ENCODE data around the gene NR6A1. TPM values are rescaled to one million over a fixed set of nuclear protein-coding genes. Genes with fewer than 3 reads are reported as not detected.

NR6A1 gene
- total RNA-seq, 2 experiments from 2014 or later: 17.5 to 23.0 TPM

DNA sequence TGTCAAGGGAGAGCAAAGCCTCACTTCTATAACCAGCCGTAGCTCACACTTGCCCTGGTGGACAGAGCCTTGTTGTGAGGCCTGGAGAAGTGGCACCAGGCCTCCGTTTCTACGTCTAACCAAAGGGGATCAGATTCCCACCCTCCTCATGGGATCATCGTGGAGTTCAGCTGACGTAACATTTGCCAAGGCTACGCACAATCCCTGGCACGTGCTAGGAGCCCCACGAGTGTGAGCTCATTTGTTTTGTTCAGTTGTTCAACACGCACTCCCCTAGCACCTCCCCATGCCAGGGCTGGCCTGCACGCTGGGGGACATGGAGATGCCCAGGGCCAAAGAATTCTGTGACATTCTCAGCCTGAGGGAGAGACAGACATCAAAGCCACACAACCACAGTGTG is 297.8 kb downstream of the NR6A1 start:
- intact Hi-C loops (cut with micrococcal nuclease; ENCODE audit: unreplicated experiment): no loop called here
- H3K4me2 ChIP-seq (ENCODE audit: low read length): no peak overlapping the region
- no peaks in the 10 kb centered on the region for H3K79me2 ChIP-seq (ENCODE audit: insufficient read depth, low read depth, low read length)
- no TSS peak for BruUV-seq (replicated peaks)
- no peak for DNase-seq (ENCODE audit: low spot score)
- H3K4me1 ChIP-seq (ENCODE audit: insufficient read depth, low read length, poor library complexity, severe bottlenecking): peaks cover 9% of the 10 kb centered on the region
- ChIA-PET CTCF (ENCODE audit: unreplicated experiment) (no interaction called here), POLR2A (interaction anchor here (0.7 kb wide), 1 partner anchor 1903 kb away, joined by 5 read pairs; no protein-coding TSS in a partner anchor)
- H3K9me3 ChIP-seq (ENCODE audit: low read length): no peaks in the 10 kb centered on the region
- H3K9me2 ChIP-seq (ENCODE audit: insufficient read depth, low read length): no peaks in the 10 kb centered on the region
- no peak overlapping the region for H3K4me3 ChIP-seq (ENCODE audit: low read depth, low read length, poor library complexity, severe bottlenecking)
- TF ChIP-seq EZH2phosphoT487 (IDR thresholded peaks at IDR 0.05; ENCODE audit: borderline replicate concordance, low read depth, low read length): no peak
- TF ChIP-seq, protein P1, sequence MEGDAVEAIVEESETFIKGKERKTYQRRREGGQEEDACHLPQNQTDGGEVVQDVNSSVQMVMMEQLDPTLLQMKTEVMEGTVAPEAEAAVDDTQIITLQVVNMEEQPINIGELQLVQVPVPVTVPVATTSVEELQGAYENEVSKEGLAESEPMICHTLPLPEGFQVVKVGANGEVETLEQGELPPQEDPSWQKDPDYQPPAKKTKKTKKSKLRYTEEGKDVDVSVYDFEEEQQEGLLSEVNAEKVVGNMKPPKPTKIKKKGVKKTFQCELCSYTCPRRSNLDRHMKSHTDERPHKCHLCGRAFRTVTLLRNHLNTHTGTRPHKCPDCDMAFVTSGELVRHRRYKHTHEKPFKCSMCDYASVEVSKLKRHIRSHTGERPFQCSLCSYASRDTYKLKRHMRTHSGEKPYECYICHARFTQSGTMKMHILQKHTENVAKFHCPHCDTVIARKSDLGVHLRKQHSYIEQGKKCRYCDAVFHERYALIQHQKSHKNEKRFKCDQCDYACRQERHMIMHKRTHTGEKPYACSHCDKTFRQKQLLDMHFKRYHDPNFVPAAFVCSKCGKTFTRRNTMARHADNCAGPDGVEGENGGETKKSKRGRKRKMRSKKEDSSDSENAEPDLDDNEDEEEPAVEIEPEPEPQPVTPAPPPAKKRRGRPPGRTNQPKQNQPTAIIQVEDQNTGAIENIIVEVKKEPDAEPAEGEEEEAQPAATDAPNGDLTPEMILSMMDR (conservative IDR thresholded peaks at IDR 0.05; ENCODE audit: low read length): no peak
- no peak overlapping the region for H2AFZ ChIP-seq (ENCODE audit: low read length)
- H3K36me3 ChIP-seq (ENCODE audit: insufficient read depth, low read length): no peaks in the 10 kb centered on the region
- H3K27ac ChIP-seq (ENCODE audit: low read depth, low read length, poor library complexity, severe bottlenecking): no peak overlapping the region
- H4K20me1 ChIP-seq (ENCODE audit: insufficient read depth, low read length): no peaks in the 10 kb centered on the region

DNA sequence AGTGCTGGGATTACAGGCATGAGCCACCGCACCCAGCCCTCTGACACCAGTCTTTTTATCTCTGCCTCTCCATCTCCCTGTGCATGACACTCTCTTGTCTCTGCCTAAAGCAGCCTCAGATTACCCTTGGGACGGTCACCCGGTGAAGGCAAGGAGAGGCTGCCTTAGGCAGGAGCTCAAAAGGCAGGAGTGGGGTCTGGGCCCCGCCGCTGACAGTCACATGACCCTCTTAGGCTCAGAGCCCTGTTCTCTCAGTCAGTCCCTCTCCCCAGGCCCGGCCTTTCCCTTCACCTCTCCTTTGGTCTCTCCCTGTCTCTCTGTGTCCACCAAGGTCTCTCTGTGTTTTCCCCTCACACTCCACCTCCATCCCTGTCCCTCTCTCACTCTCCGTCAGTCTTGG is 298.3 kb downstream of the NR6A1 start:
- Histone ChIP-seq H3K4me2 (ENCODE audit: low read length) (no peak overlapping the region), H3K27ac (ENCODE audit: low read depth, low read length, poor library complexity, severe bottlenecking) (no peak overlapping the region), H4K20me1 (ENCODE audit: insufficient read depth, low read length) (no peaks in the 10 kb centered on the region), H3K4me1 (ENCODE audit: insufficient read depth, low read length, poor library complexity, severe bottlenecking) (peaks cover 9% of the 10 kb centered on the region), H3K4me3 (ENCODE audit: low read depth, low read length, poor library complexity, severe bottlenecking) (no peak overlapping the region), H3K9me3 (ENCODE audit: low read length) (no peaks in the 10 kb centered on the region), H3K9me2 (ENCODE audit: insufficient read depth, low read length) (no peaks in the 10 kb centered on the region), H3K36me3 (ENCODE audit: insufficient read depth, low read length) (no peaks in the 10 kb centered on the region), H3K79me2 (ENCODE audit: insufficient read depth, low read depth, low read length) (no peaks in the 10 kb centered on the region), H2AFZ (ENCODE audit: low read length) (no peak overlapping the region)
- no peak for TF ChIP-seq EZH2phosphoT487 (IDR thresholded peaks at IDR 0.05; ENCODE audit: borderline replicate concordance, low read depth, low read length)
- TF ChIP-seq, protein P1 (conservative IDR thresholded peaks at IDR 0.05; ENCODE audit: low read length): no peak
- intact Hi-C loops (cut with micrococcal nuclease; ENCODE audit: unreplicated experiment): no loop called here
- ChIA-PET POLR2A (no interaction called here), CTCF (ENCODE audit: unreplicated experiment) (no interaction called here)
- no peak for DNase-seq (ENCODE audit: low spot score)
- no TSS peak for BruUV-seq (replicated peaks)

DNA sequence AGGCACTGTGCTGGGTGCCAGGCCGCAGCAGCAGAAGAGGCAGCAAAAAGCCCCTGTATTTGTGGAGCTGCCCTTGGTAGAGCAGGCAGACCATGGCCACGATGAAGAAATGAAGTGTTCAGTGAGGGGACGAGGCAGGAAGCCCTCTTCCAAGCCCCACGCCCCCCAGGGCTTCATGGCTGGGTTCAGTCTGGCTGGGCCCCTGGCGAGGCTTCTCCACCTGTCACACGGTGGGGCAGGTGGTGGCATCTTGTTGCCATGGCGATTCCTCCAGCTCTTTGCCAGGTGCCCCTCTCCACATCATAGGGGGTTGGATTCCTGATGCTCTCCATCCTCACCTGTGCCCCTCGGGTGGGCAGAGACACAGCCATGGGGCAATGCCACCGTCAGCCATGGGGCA is 299.4 kb downstream of the NR6A1 start:
- Histone ChIP-seq H3K4me3 (ENCODE audit: low read depth, low read length, poor library complexity, severe bottlenecking) (no peak overlapping the region), H3K4me2 (ENCODE audit: low read length) (no peak overlapping the region), H3K79me2 (ENCODE audit: insufficient read depth, low read depth, low read length) (no peaks in the 10 kb centered on the region), H3K27ac (ENCODE audit: low read depth, low read length, poor library complexity, severe bottlenecking) (no peak overlapping the region), H3K9me2 (ENCODE audit: insufficient read depth, low read length) (no peaks in the 10 kb centered on the region), H3K36me3 (ENCODE audit: insufficient read depth, low read length) (no peaks in the 10 kb centered on the region), H2AFZ (ENCODE audit: low read length) (no peak overlapping the region), H3K4me1 (ENCODE audit: insufficient read depth, low read length, poor library complexity, severe bottlenecking) (peaks cover 9% of the 10 kb centered on the region), H3K9me3 (ENCODE audit: low read length) (no peaks in the 10 kb centered on the region), H4K20me1 (ENCODE audit: insufficient read depth, low read length) (no peaks in the 10 kb centered on the region)
- CTCF ChIA-PET (ENCODE audit: unreplicated experiment): no interaction called here
- BruUV-seq (replicated peaks): no TSS peak
- intact Hi-C loops (cut with micrococcal nuclease; ENCODE audit: unreplicated experiment): no loop called here
- DNase-seq (ENCODE audit: low spot score): no peak
- POLR2A ChIA-PET: no interaction called here
- TF ChIP-seq, protein P1 (conservative IDR thresholded peaks at IDR 0.05; ENCODE audit: low read length): no peak
- TF ChIP-seq EZH2phosphoT487 (IDR thresholded peaks at IDR 0.05; ENCODE audit: borderline replicate concordance, low read depth, low read length): no peak
